Keratinocyte (primary cell): ENCODE results near the gene TCTN1. TPM values are rescaled to one million over a fixed set of nuclear protein-coding genes. Genes with fewer than 3 reads are reported as not detected.

ENCODE experiments used
- DNase-seq: peaks from one replicate; pipeline ENCODE4 v3.0.0-alpha.2; 2011; ENCODE audit warnings: low read depth, missing footprints, low spot score
- FAIRE-seq: peaks from 2 replicates; lab custom pipeline; 2011; peaks lifted over from hg19 to GRCh38; lab: Jason Lieb, UNC
- H2AFZ ChIP-seq: 2 replicates; pipeline ENCODE4 v1.6.0; 2012; ENCODE audit warnings: low read length, control low read depth, inconsistent platforms; ENCODE audit not compliant: control insufficient read depth
- H3K27ac ChIP-seq: 2 replicates; pipeline ENCODE4 v1.5.1; 2011; ENCODE audit warnings: low read length; ENCODE audit not compliant: control insufficient read depth, insufficient read depth
- H3K27me3 ChIP-seq: 3 replicates; pipeline ENCODE4 v1.6.0; 2011; ENCODE audit warnings: low read length; ENCODE audit not compliant: control insufficient read depth, insufficient read depth; ENCODE audit errors: extremely low read depth
- H3K36me3 ChIP-seq, 2 experiments: 2 replicates in 1 of 2; 3 replicates in 1 of 2; pipeline ENCODE4 v1.5.1; 2011; ENCODE audit warnings: low read length in 2 of 2, mild to moderate bottlenecking in 1 of 2; ENCODE audit not compliant: control insufficient read depth in 2 of 2, insufficient read depth in 2 of 2; ENCODE audit errors: extremely low read depth in 1 of 2
- H3K4me1 ChIP-seq: 3 replicates; pipeline ENCODE4 v1.5.1; 2011; ENCODE audit warnings: low read length; ENCODE audit not compliant: control insufficient read depth, insufficient read depth; ENCODE audit errors: extremely low read depth
- H3K4me2 ChIP-seq: 3 replicates; pipeline ENCODE4 v1.6.0; 2011; ENCODE audit warnings: low read depth, low read length; ENCODE audit not compliant: control insufficient read depth, insufficient read depth; ENCODE audit errors: extremely low read depth
- H3K4me3 ChIP-seq, 3 experiments: fragments of 200-600 bp in 1 of 3; sonication (generic) in 1 of 3; 2 replicates in 2 of 3; 3 replicates in 1 of 3; pipeline ENCODE4 v1.5.1; 2011 to 2016; ENCODE audit warnings: low read length in 3 of 3, mild to moderate bottlenecking in 3 of 3, control low read depth in 2 of 3, inconsistent platforms in 1 of 3, low read depth in 1 of 3, mixed read lengths in 1 of 3, mixed run types in 1 of 3, moderate library complexity in 1 of 3; ENCODE audit not compliant: control insufficient read depth in 2 of 3, insufficient read depth in 2 of 3; ENCODE audit errors: extremely low read depth in 1 of 3
- H3K79me2 ChIP-seq: 2 replicates; pipeline ENCODE4 v1.6.0; 2012; ENCODE audit warnings: low read length; ENCODE audit not compliant: control insufficient read depth, insufficient read depth
- H3K9ac ChIP-seq: 3 replicates; pipeline ENCODE4 v1.6.0; 2011; ENCODE audit warnings: low read length; ENCODE audit not compliant: control insufficient read depth, insufficient read depth; ENCODE audit errors: extremely low read depth
- H3K9me1 ChIP-seq: 3 replicates; pipeline ENCODE4 v1.6.0; 2011; ENCODE audit warnings: low read length; ENCODE audit not compliant: control insufficient read depth, insufficient read depth; ENCODE audit errors: extremely low read depth
- H3K9me3 ChIP-seq: 2 replicates; pipeline ENCODE4 v1.5.1; 2012; ENCODE audit warnings: low read depth, low read length; ENCODE audit not compliant: control insufficient read depth
- H4K20me1 ChIP-seq: 3 replicates; pipeline ENCODE4 v1.6.0; 2011; ENCODE audit warnings: low read length; ENCODE audit not compliant: control insufficient read depth, insufficient read depth; ENCODE audit errors: extremely low read depth
- CTCF ChIP-seq, 3 experiments: IDR thresholded peaks in 1 of 3; conservative IDR thresholded peaks in 1 of 3; optimal IDR thresholded peaks in 1 of 3; 2 replicates in 2 of 3; 3 replicates in 1 of 3; pipeline versions ENCODE3 to v1.5.1; 2011; ENCODE audit warnings: low read length in 3 of 3, mild to moderate bottlenecking in 3 of 3, moderate library complexity in 2 of 3, control low read depth in 1 of 3, inconsistent platforms in 1 of 3; ENCODE audit not compliant: insufficient read depth in 2 of 3; ENCODE audit errors: extremely low read depth in 1 of 3
- EZH2 ChIP-seq: IDR thresholded peaks from one replicate; pipeline ENCODE4 v1.6.1; 2012; ENCODE audit warnings: inconsistent platforms, mild to moderate bottlenecking, low read length, moderate library complexity
- dilution Hi-C: fragments of 300-500 bp; cut with MboI; formaldehyde crosslinking; loops from one replicate; pipeline ENCODE4 v1.7.0; 2020; ENCODE audit warnings: low sequenced_read_pairs; ENCODE audit not compliant: extremely low pct_ligation_motif_present
- polyA plus RNA-seq, 5 experiments: library from polyadenylated mRNA; depleted of rRNA in 3 of 5; stranded (reverse) in 3 of 5; stranded (forward) in 1 of 5; unstranded in 1 of 5; fragments of >200 nt; gene quantifications; 1 replicate in 1 of 5; 2 replicates in 3 of 5; 3 replicates in 1 of 5; pipeline versions ENCODE4 v1.2.1 to v1.2.3, GENCODE V29; 2011 to 2012; ENCODE audit warnings: missing spikeins in 2 of 5, low read depth in 1 of 5, low replicate concordance in 1 of 5

TCTN1 gene
- polyA plus RNA-seq, 1 donor (not counting 4 experiments of a cell fraction or from before 2014, with no cell fraction given) = 30.6 TPM

GRCh38 chr12:110670161-110670701, 56.3 kb downstream of the TCTN1 start:
- H3K4me1 ChIP-seq = no peaks in the 10 kb centered on the region
- FAIRE-seq = no peak
- dilution Hi-C loops = no loop called here

GRCh38 chr12:110676171-110676570, 62.2 kb downstream of the TCTN1 start:
- Histone ChIP-seq H3K9ac (no peak overlapping the region), H3K9me3 (no peaks in the 10 kb centered on the region), H2AFZ (no peak overlapping the region), H3K4me2 (no peak overlapping the region), H3K79me2 (no peaks in the 10 kb centered on the region), H3K4me1 (no peaks in the 10 kb centered on the region), H3K9me1 (no peaks in the 10 kb centered on the region), H3K27ac (no peak overlapping the region), H3K36me3 (no peaks in the 10 kb centered on the region), H3K27me3 (no peaks in the 10 kb centered on the region), H3K4me3 (no peak overlapping the region), H4K20me1 (no peaks in the 10 kb centered on the region)
- no peak for FAIRE-seq
- no peak for TF ChIP-seq CTCF (optimal IDR thresholded peaks at IDR 0.05 in 1 of 3, IDR thresholded peaks at IDR 0.05 in 1 of 3, conservative IDR thresholded peaks at IDR 0.05 in 1 of 3; ENCODE audit: extremely low read depth in 1 of 3, insufficient read depth in 2 of 3, low read length in 3 of 3)
- TF ChIP-seq EZH2 = no peak
- dilution Hi-C loops = no loop called here
- no peak for DNase-seq

More at GRCh38 chr12:110670161-110670701, 56.3 kb downstream of the TCTN1 start:
- no peak for DNase-seq
- no peaks in the 10 kb centered on the region for H3K36me3 ChIP-seq
- no peak overlapping the region for H2AFZ ChIP-seq
- peaks cover 3% of the 10 kb centered on the region for H3K27me3 ChIP-seq
- TF ChIP-seq EZH2 (no peak), CTCF (optimal IDR thresholded peaks at IDR 0.05 in 1 of 3, IDR thresholded peaks at IDR 0.05 in 1 of 3, conservative IDR thresholded peaks at IDR 0.05 in 1 of 3; ENCODE audit: extremely low read depth in 1 of 3, insufficient read depth in 2 of 3, low read length in 3 of 3) (no peak)
- H3K9me3 ChIP-seq = no peaks in the 10 kb centered on the region
- H3K9me1 ChIP-seq = no peaks in the 10 kb centered on the region
- no peak overlapping the region for H3K9ac ChIP-seq
- no peak overlapping the region for H3K4me3 ChIP-seq
- no peaks in the 10 kb centered on the region for H4K20me1 ChIP-seq
- no peak overlapping the region for H3K27ac ChIP-seq
- no peak overlapping the region for H3K4me2 ChIP-seq
- no peaks in the 10 kb centered on the region for H3K79me2 ChIP-seq
